Suprapubic skin (tissue), 3 donors: ENCODE results near the gene ZNF324.

Source experiments
- CTCF ChIP-seq, 2 donors: fragments of 200-600 bp in 1 of 2; fragments of 450-650 bp in 1 of 2; sonication (generic) in 1 of 2; IDR thresholded peaks; one replicate each; pipeline ENCODE4 v1.5.1; 2016 to 2019; ENCODE audit warnings: antibody characterized with exemption in 2 of 2, mild to moderate bottlenecking in 1 of 2, moderate library complexity in 1 of 2
- POLR2AphosphoS5 ChIP-seq, 3 donors: sonication (generic); formaldehyde crosslinking; IDR thresholded peaks; one replicate each; pipeline ENCODE4 v1.6.1; 2017; ENCODE audit warnings: antibody characterized with exemption in 3 of 3

- TF ChIP-seq CTCF (IDR thresholded peaks at IDR 0.05), result no peak
- TF ChIP-seq POLR2AphosphoS5 (IDR thresholded peaks at IDR 0.05), result no peak
These were observed 24.5 kb downstream of the ZNF324 start for GRCh38 chr19:58491393-58491792.
